Peyer's patch (tissue), 4 donors: Measurements from ENCODE around the gene ZIC4.

Experiments
- CTCF ChIP-seq, 6 experiments: fragments of 450-650 bp in 4 of 6; fragments of 200-600 bp in 2 of 6; sonication (generic) in 1 of 6; IDR thresholded peaks; one replicate each; pipeline ENCODE4 v1.5.1; 2017 to 2019; ENCODE audit warnings: antibody characterized with exemption in 6 of 6, mild to moderate bottlenecking in 3 of 6, moderate library complexity in 1 of 6
- POLR2A ChIP-seq, 2 donors: fragments of 450-650 bp; IDR thresholded peaks; one replicate each; pipeline ENCODE4 v1.5.1; 2017; ENCODE audit warnings: antibody characterized with exemption in 2 of 2, mild to moderate bottlenecking in 2 of 2, moderate library complexity in 2 of 2

DNA sequence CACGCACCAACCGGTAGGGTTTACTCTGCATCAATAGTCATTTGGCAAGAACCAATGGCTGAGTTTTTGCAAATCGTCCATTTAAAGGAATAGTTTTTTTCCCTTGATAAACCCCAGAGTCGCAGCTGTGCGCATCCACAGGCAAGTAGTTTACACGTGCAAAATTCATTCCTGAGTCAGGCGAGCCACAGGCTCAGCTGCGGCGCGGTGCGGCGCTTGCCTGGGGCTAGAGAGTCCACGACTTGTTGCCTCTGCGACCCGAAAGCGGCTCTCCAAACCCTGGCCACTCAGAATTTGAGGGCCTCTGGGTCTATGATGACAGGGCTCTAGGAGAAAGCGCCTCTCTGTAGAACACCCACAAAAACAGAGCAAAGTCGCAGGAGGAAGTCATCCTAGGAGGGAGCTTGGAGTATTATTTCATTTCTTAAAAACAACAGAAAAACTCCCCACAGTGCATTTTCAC lies 36.7 kb downstream of the ZIC4 start:
- TF ChIP-seq POLR2A (IDR thresholded peaks at IDR 0.05) = no peak
- TF ChIP-seq CTCF (IDR thresholded peaks at IDR 0.05) = no peak
